Fibroblast of lung (primary cell): Measurements from ENCODE around the gene SH3BGRL3. TPM values are rescaled to one million over a fixed set of nuclear protein-coding genes. Genes with fewer than 3 reads are reported as not detected.

Experiments used
- DNase-seq, 2 donors: peaks; one replicate each; pipeline versions ENCODE4 v3.0.0 to v3.0.0-alpha.2; 2010; ENCODE audit warnings: low read depth in 2 of 2
- H2AFZ ChIP-seq: 2 replicates; pipeline ENCODE4 v1.5.1; 2012; ENCODE audit warnings: low read length, control low read depth, inconsistent platforms
- H3K27ac ChIP-seq: 2 replicates; pipeline ENCODE4 v1.5.1; 2011; ENCODE audit warnings: low read length, control low read depth; ENCODE audit not compliant: insufficient read depth
- H3K27me3 ChIP-seq: 2 replicates; pipeline ENCODE4 v1.5.1; 2011; ENCODE audit warnings: mild to moderate bottlenecking, low read length; ENCODE audit not compliant: control insufficient read depth, insufficient read depth
- H3K36me3 ChIP-seq: 2 replicates; pipeline ENCODE4 v1.5.1; 2011; ENCODE audit warnings: low read length; ENCODE audit not compliant: control insufficient read depth, insufficient read depth
- H3K4me1 ChIP-seq: 2 replicates; pipeline ENCODE4 v1.5.1; 2011; ENCODE audit warnings: low read length; ENCODE audit not compliant: control insufficient read depth, insufficient read depth; ENCODE audit errors: extremely low read depth
- H3K4me2 ChIP-seq: 2 replicates; pipeline ENCODE4 v1.5.1; 2011; ENCODE audit warnings: low read length, control low read depth; ENCODE audit not compliant: insufficient read depth; ENCODE audit errors: extremely low read depth
- H3K4me3 ChIP-seq, 4 experiments: fragments of 200-600 bp in 1 of 4; sonication (generic) in 1 of 4; replicated peaks in 1 of 4; 2 replicates each; pipeline ENCODE4 v1.5.1; 2011 to 2016; ENCODE audit warnings: low read length in 4 of 4, low read depth in 3 of 4, mild to moderate bottlenecking in 3 of 4, control low read depth in 2 of 4, inconsistent platforms in 1 of 4, mixed read lengths in 1 of 4; ENCODE audit not compliant: insufficient read depth in 1 of 4; ENCODE audit errors: control extremely low read depth in 1 of 4
- H3K79me2 ChIP-seq: 2 replicates; pipeline ENCODE4 v1.5.1; 2012; ENCODE audit warnings: mild to moderate bottlenecking, low read length, inconsistent platforms; ENCODE audit not compliant: control insufficient read depth, insufficient read depth
- H3K9ac ChIP-seq: 2 replicates; pipeline ENCODE4 v1.5.1; 2011; ENCODE audit warnings: mild to moderate bottlenecking, low read length, control low read depth; ENCODE audit not compliant: insufficient read depth
- H3K9me3 ChIP-seq: 2 replicates; pipeline ENCODE4 v1.5.1; 2012; ENCODE audit warnings: low read depth, low read length; ENCODE audit not compliant: control insufficient read depth, insufficient read depth
- H4K20me1 ChIP-seq: 2 replicates; pipeline ENCODE4 v1.5.1; 2011; ENCODE audit warnings: low read length; ENCODE audit not compliant: control insufficient read depth, insufficient read depth; ENCODE audit errors: extremely low read depth
- CTCF ChIP-seq, 2 donors: IDR thresholded peaks in 1 of 2; conservative IDR thresholded peaks in 1 of 2; 1 replicate in 1 of 2; 2 replicates in 1 of 2; pipeline ENCODE4 v1.5.1; 2011 to 2012; ENCODE audit warnings: low read length in 2 of 2, control low read depth in 1 of 2, inconsistent platforms in 1 of 2, low read depth in 1 of 2, mild to moderate bottlenecking in 1 of 2
- EZH2 ChIP-seq: IDR thresholded peaks from 2 replicates; pipeline ENCODE4 v1.5.1; 2012; ENCODE audit warnings: low read length, control low read depth, mild to moderate bottlenecking; ENCODE audit errors: missing control alignments
- polyA plus RNA-seq, 2 donors: library from polyadenylated mRNA; depleted of rRNA in 1 of 2; stranded (reverse) in 1 of 2; unstranded in 1 of 2; fragments of >200 nt; gene quantifications; 2 replicates each; pipeline ENCODE4 v1.2.1, GENCODE V29; 2011 to 2012; ENCODE audit warnings: missing spikeins in 1 of 2
- total RNA-seq: library from RNA; depleted of rRNA; stranded (reverse); fragments of >200 nt; gene quantifications from 2 replicates; pipeline ENCODE4 v1.2.1, GENCODE V29; 2014

The SH3BGRL3 gene
- total and polyA plus RNA-seq, 2 donors (not counting 1 experiment from before 2014, with no cell fraction given): 39.6 to 200 TPM

DNA sequence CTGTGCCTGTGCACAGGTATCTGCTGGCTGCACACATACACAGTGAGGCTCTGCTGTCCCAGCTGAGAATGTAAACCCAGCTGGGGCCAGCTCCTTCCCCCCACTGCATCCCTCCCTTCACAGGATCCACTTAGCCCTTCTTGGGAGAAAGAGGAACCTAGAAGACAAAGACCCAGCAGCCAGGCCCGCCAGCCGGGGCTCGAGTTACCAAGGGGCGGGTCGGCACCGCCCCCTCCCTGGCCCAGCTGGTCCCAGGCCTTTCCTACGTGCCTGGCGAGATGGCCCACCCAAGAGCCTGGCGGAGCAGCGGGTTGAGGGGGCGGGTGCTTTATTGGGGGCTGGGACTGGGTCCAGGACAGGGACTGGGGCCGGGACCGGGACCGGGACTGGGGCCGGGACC is 2.1 kb downstream of the SH3BGRL3 start:
- TF ChIP-seq CTCF (conservative IDR thresholded peaks at IDR 0.05 in 1 of 2, IDR thresholded peaks at IDR 0.05 in 1 of 2; ENCODE audit: low read depth in 1 of 2, low read length in 2 of 2): no peak
- TF ChIP-seq EZH2: no peak
- Histone ChIP-seq H3K9ac (no peak overlapping the region), H3K4me1 (peaks cover 61% of the 10 kb centered on the region), H3K36me3 (peaks cover 16% of the 10 kb centered on the region), H3K27me3 (no peaks in the 10 kb centered on the region), H3K79me2 (peaks cover 39% of the 10 kb centered on the region), H3K4me3 (peak overlapping the region; percentile 20 to 96 (median 71)), H3K27ac (peak overlapping the region; percentile 9), H3K4me2 (peak overlapping the region; percentile 91), H3K9me3 (no peaks in the 10 kb centered on the region), H4K20me1 (no peaks in the 10 kb centered on the region), H2AFZ (no peak overlapping the region)
- peak; percentile 57 to 66 for DNase-seq

DNA sequence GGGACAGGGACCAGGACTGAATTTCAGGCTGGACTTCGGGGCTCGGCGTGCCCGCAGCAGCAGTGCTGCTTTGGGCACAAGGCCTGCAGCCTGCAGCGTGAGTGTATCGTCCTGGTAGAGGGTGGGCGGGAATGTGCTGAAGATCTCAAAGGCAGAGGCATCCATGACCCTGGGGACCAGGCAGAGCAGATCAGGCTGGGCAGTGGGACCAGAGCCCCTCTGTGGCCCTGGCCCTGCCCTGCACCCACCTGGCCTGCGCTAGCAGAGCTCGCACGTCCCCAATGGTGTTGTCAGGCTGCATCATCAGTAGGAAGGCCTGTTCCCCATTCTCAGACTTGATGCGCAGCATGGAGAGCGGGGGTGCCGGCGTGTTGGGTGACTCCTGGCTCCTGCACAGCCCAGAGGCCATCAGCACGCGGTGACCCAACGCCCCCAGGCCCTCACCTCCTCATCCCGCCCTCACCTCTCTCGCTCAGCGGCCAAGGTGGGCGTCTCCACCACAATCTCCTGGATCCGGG is 2.6 kb downstream of the SH3BGRL3 start:
- no peak for DNase-seq
- H3K9ac ChIP-seq: no peak overlapping the region
- H3K4me1 ChIP-seq: peaks cover 59% of the 10 kb centered on the region
- TF ChIP-seq CTCF (conservative IDR thresholded peaks at IDR 0.05 in 1 of 2, IDR thresholded peaks at IDR 0.05 in 1 of 2; ENCODE audit: low read depth in 1 of 2, low read length in 2 of 2) (no peak), EZH2 (no peak)
- H2AFZ ChIP-seq: no peak overlapping the region
- H3K79me2 ChIP-seq: peaks cover 39% of the 10 kb centered on the region
- H3K36me3 ChIP-seq: peaks cover 16% of the 10 kb centered on the region
- H4K20me1 ChIP-seq: no peaks in the 10 kb centered on the region
- H3K27me3 ChIP-seq: no peaks in the 10 kb centered on the region
- H3K9me3 ChIP-seq: no peaks in the 10 kb centered on the region
- peak overlapping the region; percentile 26 for H3K4me2 ChIP-seq
- H3K4me3 ChIP-seq: peak overlapping the region in 2 of 4 experiments; percentile 12 to 96
- peak overlapping the region; percentile 29 for H3K27ac ChIP-seq

DNA sequence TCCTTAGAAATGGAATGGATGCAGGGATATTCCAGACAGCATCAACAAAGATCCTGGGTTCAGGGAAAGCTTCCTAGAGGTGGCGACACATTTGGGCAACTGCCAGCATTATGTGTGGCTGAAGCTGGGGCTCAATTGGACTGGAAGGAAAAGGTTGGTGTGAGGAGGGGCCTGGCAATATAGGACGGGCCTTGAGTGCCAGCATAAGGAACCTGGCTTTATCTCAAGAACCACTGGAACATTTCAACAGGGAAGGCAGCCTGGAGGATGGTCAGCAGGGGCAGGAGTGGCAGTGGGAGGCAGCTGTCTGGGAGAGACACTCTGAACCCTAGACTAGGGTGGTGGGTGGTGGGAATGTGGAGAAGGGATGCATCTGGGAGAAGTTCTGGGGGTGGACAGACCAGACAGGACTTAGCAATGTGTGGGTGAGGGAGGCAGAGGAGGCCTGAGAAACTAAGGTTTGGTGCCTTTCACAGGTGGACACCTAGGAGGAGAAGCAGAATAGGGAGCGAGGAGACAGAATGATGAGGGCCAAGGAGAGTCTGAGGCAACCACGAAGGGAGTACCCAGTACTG is 3.5 kb downstream of the SH3BGRL3 start:
- no peaks in the 10 kb centered on the region for H3K9me3 ChIP-seq
- H3K27me3 ChIP-seq: no peaks in the 10 kb centered on the region
- no peak for DNase-seq
- no peak overlapping the region for H3K4me3 ChIP-seq
- TF ChIP-seq CTCF (conservative IDR thresholded peaks at IDR 0.05 in 1 of 2, IDR thresholded peaks at IDR 0.05 in 1 of 2; ENCODE audit: low read depth in 1 of 2, low read length in 2 of 2): no peak
- no peak for TF ChIP-seq EZH2
- H4K20me1 ChIP-seq: no peaks in the 10 kb centered on the region
- no peak overlapping the region for H2AFZ ChIP-seq
- H3K36me3 ChIP-seq: peaks cover 16% of the 10 kb centered on the region
- H3K4me1 ChIP-seq: peaks cover 50% of the 10 kb centered on the region
- H3K4me2 ChIP-seq: no peak overlapping the region
- peaks cover 39% of the 10 kb centered on the region for H3K79me2 ChIP-seq
- peak overlapping the region; percentile 9 for H3K27ac ChIP-seq
- no peak overlapping the region for H3K9ac ChIP-seq
